ENCODE data around the gene SHANK2.

DNA sequence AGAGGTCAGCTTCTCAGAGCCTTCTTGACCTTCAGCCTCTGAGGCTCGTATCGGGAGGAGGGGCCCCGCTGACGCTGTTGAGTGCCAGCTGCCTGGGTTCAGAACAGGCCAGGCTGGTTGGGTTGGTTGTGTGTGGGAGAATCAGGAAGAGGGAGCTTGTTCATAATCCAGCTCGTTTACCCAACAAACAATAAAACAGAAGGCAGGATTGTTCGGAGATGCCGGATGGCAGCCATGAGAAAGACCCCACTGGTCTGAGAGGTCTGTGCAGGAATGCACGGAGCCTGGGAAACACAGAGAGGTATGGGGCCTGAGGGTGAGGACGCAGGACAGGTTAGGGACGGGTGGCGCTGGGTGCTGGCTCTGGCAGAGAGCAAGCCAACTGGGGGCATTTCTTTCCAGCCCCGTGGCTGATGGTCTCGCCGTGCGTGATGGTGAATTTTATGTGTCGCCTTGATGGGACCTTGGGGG is 31.6 kb upstream of the SHANK2 start:
- TF ChIP-seq POLR2A (IDR thresholded peaks at IDR 0.05; ENCODE audit: low read depth, low read length): no peak
- TF ChIP-seq, protein P1, sequence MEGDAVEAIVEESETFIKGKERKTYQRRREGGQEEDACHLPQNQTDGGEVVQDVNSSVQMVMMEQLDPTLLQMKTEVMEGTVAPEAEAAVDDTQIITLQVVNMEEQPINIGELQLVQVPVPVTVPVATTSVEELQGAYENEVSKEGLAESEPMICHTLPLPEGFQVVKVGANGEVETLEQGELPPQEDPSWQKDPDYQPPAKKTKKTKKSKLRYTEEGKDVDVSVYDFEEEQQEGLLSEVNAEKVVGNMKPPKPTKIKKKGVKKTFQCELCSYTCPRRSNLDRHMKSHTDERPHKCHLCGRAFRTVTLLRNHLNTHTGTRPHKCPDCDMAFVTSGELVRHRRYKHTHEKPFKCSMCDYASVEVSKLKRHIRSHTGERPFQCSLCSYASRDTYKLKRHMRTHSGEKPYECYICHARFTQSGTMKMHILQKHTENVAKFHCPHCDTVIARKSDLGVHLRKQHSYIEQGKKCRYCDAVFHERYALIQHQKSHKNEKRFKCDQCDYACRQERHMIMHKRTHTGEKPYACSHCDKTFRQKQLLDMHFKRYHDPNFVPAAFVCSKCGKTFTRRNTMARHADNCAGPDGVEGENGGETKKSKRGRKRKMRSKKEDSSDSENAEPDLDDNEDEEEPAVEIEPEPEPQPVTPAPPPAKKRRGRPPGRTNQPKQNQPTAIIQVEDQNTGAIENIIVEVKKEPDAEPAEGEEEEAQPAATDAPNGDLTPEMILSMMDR (IDR thresholded peaks at IDR 0.05 in 2 of 3, conservative IDR thresholded peaks at IDR 0.05 in 1 of 3; ENCODE audit: control insufficient read depth in 2 of 3, extremely low read depth in 1 of 3, insufficient read depth in 1 of 3, low read depth in 3 of 3, low read length in 3 of 3): no peak
- TF ChIP-seq NRF1 (conservative IDR thresholded peaks at IDR 0.05; ENCODE audit: low read depth, low read length): no peak
- TF ChIP-seq EZH2 (IDR thresholded peaks at IDR 0.05; ENCODE audit: borderline replicate concordance, control insufficient read depth, low read depth, low read length): no peak
- TF ChIP-seq RAD51 (IDR thresholded peaks at IDR 0.05): no peak
- no peak for TF ChIP-seq GABPA (IDR thresholded peaks at IDR 0.05; ENCODE audit: low read depth)
- TF ChIP-seq CHD2 (IDR thresholded peaks at IDR 0.05; ENCODE audit: borderline replicate concordance, low read depth, low read length): no peak
- TF ChIP-seq RAD21 (IDR thresholded peaks at IDR 0.05; ENCODE audit: insufficient read depth, low read depth, low read length): no peak
- no peak for TF ChIP-seq JUNB (IDR thresholded peaks at IDR 0.05)

Measured in GM12878 (cell line).